GM19025 (cell line): ENCODE data around the gene GREB1L.

ENCODE experiments used
- ATAC-seq: cut with Tn5 transposase; IDR thresholded peaks from one replicate; pipeline ENCODE4 v1.9.1; 2021; ENCODE audit warnings: mild to moderate bottlenecking, low read depth, moderate library complexity; ENCODE audit not compliant: unreplicated experiment

GREB1L gene

DNA sequence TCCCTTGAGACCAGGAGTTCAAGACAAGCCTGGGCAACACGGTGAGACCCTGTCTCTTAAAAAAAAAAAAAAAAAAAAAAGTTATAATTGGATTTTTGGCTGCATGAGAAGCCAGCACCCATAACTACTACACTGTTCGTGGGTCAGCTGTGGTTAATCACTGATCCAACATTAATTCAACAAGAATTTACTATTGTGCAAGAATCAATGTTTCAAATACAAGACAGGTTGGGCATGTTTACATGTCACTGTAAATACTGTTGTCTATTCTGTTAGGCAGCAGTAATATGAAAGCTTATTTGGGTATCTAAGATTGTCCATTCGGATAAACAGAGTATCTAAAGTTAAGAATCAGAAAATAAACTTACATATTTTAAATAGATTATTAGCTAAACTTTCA, 296.2 kb downstream of the GREB1L start:
- no peak for ATAC-seq

GRCh38 chr18:21546423-21546822, 304.4 kb downstream of the GREB1L start:
- ATAC-seq, result no peak

DNA sequence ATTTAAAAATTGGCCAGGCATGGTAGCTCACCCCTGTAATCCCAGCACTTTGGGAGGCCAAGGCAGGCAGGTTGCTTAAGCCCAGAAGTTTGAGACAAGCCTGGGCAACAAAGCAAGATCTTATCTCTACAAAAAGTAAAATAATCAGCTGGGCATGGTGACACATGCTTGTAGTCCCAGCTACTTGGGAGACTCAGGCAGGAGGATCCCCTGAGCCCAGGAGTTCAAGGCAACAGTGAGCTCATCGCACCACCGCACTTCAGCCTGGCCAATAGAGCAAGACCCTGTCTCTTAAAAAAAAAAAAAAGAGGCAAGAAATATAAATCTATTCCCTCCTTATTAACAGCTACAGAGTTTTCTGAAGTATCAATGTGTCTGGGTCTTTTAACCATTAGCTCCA, 306.6 kb downstream of the GREB1L start:
- no peak for ATAC-seq

GRCh38 chr18:21550510-21550970, 308.5 kb downstream of the GREB1L start:
- ATAC-seq, result no peak

DNA sequence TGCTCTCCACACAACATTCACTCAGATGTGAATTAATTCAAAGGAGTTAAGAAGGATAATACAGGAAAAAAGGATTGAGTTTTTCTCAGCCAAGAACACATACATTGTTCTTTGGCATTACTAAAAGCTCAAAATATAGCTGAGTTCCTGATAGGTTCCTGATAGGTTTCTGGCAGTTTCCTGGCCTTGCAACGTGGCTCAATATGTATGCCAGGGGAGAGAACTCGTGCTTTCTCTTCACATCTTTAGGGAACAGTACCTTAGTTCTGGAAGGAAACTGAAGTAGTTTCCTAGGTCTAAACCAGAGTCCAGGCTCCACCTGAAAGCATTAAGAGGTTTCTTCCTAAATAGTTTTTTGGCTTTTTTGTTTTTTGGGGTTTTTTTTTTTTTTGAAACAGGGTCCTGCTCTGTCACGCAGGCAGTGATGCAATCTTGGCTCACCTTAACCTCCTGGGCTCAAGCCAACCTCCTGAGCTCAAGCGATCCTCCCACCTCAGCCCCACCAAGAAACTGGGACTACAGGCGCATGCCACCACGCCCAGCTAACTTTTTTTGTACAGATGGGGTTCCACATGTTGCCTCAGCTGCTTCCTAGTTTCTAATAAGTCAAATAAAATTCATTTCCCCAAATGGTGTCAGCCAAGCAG, 315.7 kb downstream of the GREB1L start:
- no peak for ATAC-seq

DNA sequence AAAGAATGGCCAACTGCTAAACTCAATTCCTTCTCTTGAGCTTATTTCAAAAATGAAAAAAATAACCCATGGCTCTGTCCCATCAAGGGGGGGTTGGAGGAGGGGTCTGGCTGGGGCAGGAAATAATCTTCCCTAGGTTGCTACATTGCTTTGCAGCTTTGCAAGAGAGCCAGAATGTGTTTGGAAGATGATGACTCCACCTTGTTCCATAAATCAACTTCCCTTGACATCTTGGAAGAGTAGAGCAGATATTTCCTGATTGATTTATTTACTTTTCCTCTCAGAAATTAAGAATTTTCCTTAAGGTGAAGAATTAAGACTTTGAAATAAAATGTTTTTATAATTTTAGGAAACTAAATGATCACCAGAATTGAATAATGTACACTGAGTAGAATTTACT, 317.2 kb downstream of the GREB1L start:
- ATAC-seq, result no peak

DNA sequence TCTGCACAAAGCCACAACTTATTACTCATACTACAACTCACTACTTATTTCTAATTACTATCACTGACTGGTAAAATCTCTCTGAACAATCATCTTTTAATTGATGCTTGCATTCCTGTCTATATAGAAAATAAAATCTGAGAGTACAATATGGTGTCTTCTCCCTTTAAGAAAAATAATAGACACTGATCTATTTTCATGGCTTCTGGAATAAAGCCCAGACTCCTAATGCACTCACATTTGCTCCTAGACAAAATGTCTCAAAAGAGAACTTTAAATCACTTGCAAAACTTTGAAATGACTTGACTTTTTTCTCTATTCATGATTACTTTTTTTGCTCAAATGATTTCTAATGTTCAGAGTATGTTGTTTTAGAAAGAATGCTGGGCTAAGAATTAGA, 329.7 kb downstream of the GREB1L start:
- ATAC-seq, result no peak
